Mesenteric fat pad (tissue), 1 donor: ENCODE results near the gene ZNF512. TPM values are rescaled to one million over a fixed set of nuclear protein-coding genes. Genes with fewer than 3 reads are reported as not detected.

Source experiments
- DNase-seq: peaks from one replicate; pipeline ENCODE4 v3.0.0-alpha.2; 2020; ENCODE audit warnings: low spot score
- total RNA-seq: library from RNA; stranded (reverse); fragmentation: NEBNext Ultra II Directional; extraction: Animal tissue kit (Norgen Biotek cat#: 25700); gene quantifications from one replicate; pipeline ENCODE4 v1.2.1, GENCODE V29; 2021
- donor health status: DM: yes; HTN: yes; CAD: no.

ZNF512 gene
- total RNA-seq, 1 donor from 2014 or later, result 16.6 TPM

DNA sequence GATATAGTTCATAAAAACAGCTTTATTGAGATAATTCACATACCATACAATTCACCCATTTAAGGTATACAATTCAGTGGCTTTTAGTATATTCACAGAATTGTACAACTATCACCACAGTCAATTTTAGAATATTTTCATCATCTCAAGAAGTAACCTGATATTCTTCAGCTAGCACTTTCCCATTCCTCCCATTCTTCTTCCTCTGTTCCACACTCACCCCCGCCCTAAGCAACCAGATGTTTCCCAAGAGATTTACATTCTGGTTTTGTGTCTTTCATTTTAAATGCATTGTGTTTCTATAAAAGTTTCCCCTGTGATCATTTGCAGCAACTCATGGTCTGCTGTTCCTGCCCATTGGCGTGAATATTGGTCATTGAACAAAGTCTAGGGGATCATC, 51.4 kb downstream of the ZNF512 start:
- DNase-seq, result no peak

DNA sequence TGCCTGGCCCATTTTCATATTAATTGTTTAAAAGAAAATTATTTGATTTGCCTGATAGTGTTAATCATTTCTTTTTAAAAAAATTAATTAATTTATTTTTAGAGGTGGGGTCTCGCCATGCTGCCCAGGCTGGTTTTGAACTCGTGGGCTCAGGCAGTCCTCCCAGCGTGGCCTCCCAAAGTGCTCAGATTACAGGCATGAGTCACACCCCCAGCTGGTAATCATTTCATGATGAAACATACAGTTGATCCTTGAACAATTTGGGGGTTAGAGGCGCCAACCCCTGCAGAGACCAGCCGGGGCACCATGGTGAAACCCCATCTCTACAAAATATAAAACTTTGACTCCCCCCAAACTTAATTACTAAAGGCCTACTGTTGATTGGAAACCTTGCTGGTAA, 53.9 kb downstream of the ZNF512 start:
- no peak for DNase-seq

DNA sequence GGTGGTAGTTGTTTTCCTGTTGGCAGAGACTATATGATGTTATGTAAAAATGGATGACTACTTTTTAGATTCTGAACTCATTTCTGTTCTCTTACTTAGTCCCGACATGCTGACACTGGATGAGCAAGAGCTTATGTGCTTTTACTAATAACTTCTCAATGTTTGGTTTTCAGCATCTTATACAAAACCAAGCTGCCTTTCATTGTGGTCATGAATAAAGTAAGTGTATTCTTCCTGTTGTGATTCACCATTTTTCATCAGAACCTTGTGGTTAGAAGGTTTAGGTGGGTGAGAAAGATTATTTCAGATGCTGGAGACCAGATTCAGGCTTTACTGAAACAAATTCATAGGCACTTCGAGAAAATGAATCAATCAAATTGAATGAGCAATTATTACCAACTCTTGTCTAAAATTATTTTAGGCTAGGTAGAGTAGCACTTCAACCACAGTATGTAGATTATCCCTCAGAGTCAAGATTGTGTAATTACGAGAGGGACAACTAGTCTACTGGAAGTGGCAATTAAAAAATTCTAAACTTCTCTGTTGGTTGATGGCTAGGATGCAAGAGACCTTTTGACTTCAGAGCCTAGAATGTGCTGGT, 55.3 kb downstream of the ZNF512 start:
- DNase-seq, result no peak

DNA sequence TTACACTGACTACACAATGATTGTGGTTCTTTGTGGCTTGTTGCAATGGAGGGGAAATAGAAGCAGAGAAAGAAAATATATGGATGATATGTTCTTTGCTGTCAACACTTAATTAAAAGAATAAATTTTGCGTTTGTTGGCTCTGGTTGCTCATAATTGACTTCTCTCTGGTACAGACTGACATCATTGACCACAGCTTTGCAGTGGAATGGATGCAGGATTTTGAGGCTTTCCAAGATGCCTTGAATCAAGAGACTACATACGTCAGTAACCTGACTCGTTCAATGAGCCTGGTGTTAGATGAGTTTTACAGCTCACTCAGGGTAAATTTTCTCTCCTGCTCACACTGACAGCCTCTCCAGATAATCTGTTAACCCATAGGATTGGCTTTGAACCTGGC, 55.9 kb downstream of the ZNF512 start:
- DNase-seq, result no peak

DNA sequence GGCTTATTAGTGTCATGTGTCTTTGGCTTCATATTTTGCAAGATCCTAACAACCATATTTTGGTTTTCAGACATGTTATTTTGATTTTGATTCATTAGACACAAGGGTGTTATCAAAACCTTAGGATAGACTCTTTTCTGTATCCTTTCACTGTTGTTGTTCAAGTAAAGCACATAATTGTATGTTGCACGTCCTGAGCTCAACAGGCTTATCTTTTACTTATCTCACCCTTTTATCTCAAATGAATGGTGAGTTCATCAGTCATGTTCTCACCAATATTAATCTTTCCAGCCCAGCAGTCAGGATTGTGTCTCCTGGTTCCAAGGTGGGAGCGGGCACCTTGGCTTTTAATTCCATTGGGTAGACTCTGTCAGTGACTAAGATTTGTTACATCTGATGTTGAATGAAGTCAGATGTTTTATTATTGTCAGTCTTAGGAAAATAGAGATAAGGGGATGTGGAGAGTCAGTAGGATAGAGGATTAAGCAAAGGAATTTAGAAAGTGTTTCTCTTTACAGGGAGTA, 57.9 kb downstream of the ZNF512 start:
- DNase-seq, result no peak

DNA sequence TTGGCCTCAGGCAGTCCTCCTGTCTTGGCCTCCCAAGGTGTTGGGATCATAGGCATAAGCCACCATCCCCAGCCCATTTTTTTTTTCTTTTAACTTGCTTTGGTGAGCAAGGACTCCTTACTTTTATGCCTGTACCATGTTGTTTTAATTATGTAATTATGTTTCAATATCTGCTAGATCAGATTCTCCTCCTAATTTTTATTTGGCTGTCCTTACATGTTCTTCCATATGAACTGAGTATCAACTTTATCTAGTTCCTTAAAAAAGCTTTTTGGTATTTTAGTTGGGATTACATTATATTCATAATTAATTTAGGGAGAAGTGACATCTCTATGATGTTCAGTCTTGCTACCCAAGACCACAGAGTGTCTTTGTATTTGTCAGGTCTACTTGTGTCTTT, 62.4 kb downstream of the ZNF512 start:
- DNase-seq, result no peak

DNA sequence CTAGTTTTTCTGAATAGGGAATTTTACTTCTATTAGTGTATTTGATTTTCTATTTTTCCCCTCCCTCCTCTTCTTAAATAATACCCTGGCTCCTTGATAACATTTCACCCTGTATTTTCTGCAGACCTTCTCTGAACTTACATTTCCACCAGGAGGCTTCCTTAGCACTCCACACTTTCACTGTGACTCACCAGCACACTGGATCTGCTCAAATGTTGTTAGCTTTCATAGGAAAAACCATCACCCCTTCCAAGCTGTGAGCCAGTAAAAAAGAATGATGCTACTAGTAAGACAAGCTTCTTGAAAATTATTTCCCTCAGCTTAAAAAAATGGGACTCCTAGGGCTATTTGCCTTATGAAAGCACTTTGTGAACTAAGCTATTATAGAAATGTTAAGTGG, 64.4 kb downstream of the ZNF512 start:
- DNase-seq, result no peak

DNA sequence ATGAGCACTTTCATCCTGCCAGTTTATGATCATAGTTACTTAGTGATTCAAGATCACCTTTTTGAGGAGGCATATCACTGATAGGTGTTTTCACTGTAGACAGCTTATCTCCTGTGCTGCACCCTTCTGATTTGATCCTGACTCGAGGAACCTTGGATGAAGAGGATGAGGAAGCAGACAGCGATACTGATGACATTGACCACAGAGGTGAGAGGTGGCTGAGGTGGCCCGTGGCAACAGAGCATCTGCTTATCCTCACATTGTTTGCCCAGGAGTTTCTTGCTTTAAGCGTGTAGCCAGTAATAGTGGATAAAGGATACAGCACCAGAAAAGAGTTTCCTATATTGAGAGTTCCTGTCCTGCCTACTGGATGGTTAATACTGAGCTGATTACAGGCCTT, 64.9 kb downstream of the ZNF512 start:
- no peak for DNase-seq

DNA sequence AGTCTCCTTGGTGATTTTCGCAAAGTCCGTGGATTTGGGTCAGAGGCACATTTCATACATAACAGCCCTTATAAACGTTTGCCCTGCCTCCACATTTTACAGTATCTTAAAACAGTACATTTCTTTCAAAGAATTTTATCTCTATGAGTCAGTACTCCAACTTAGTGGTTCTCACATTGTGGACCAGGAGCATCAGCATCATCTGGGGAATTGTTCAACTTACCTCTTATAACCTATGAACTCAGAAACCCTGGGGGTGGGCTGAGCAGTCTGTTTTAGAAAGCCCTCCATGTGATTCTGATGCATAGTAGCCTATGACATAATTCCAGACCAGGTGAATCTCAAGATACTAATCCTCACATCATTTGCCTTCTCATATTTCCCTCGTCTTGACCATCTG, 68.2 kb downstream of the ZNF512 start:
- DNase-seq, result no peak

DNA sequence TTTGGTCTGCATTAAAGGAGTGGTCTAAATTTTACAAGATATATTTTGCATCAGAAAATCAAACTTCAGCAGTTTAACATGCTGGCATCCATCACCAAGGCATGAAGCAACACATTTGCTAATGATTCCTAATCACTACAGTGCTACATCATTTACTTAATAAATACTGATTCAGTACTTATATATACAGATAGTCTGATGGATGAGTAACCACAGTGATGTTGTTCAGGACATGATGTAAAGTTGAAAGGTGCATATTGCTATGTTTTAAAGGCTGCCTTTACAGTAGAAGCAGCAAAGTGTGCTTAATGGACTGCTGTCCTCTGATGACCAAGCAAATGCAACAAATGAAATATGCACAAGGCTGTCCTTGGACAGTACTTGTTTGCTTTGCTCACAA, 69.5 kb downstream of the ZNF512 start:
- DNase-seq, result no peak

DNA sequence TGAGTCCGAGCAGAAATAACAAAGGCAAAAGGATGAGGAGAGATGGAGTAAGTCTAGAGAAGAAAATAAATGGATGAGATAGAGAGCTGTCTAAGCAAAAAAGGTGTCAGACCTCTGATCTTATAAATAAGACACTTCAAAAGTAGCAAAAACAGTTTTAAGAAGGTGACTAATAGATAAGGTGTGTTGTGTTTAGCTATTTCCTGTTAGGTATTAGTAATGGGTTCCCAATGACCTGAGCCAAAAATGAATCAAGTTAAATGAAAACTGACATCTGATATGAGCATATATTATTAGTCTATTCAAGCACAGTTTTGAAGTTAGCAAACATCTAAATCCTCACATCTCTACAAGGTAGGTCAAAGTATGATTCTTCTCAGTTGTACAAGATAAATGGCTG, 69.9 kb downstream of the ZNF512 start:
- DNase-seq, result no peak

DNA sequence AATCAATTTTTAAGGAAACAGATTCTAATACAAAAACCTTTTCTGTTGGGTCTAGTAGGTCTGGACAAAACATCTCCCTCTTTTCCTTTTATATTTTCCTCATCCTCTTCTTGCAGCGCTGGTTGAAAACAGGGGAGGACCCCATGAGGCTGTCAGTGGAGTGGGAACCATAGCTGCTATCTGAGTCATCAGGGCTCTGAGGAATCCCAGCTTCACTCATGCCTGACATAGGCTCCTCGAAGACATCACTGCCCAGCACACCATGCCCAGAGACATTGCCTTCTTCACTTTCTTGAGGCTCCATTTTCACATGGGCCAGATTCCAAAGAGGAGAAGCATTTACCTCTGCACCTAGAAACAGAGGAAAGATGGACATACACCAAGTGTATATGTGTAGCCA, 70.6 kb downstream of the ZNF512 start:
- no peak for DNase-seq

DNA sequence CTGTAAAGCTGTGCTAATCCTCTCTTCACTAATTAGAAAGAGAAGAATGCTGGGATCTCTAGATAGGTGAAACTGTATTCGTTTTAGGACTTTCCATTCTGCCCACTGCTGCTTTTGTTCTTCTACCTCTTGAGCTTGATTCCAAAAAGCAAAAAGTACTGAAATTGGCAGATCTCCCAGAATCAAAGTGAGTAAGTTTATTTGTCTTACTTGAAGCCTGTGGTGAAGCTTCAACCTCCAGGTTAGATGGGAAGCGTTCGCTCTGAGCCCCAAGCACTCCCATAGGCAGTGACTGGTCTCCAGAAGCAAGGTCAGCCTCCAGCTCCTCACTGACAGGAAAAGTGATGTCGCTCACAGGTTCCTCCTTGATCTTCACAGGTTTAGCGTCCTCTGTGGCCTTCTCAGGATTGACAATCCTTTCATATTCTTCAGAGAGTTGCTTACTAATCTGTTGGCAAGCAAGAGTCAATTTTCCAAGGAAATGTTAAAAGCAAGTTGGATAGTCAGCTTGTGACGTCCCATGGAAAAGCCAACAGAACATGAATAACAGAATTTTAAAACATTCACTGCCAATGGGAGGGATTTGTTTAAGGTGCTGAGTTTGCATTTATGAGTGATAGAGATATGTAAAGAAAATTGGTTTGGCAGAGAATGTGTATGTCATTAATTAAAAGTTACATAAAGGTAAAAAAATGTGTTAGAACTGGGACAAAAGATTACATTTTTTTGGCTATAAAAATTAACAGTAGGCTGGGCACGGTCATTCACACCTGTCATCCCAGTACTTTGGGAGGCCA, 72.5 kb downstream of the ZNF512 start:
- no peak for DNase-seq

DNA sequence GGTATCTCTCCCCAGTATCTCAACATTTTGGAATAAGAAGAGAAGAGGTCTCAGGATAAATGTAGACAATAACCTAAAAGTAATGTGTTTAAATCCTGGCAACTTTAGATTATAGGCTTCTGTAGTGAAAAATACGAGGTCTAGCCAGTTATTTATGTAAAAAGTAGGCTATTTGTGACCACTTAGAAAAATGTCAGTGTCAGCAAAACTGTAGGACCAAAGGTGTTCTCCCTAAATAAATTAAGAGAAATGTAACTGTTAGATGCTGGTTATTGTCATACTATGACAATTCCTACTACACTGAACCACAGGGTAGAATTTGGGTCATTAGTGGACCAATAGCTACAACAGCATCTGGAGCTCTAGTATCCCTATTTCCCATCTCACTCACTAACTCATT, 78.5 kb downstream of the ZNF512 start:
- no peak for DNase-seq

DNA sequence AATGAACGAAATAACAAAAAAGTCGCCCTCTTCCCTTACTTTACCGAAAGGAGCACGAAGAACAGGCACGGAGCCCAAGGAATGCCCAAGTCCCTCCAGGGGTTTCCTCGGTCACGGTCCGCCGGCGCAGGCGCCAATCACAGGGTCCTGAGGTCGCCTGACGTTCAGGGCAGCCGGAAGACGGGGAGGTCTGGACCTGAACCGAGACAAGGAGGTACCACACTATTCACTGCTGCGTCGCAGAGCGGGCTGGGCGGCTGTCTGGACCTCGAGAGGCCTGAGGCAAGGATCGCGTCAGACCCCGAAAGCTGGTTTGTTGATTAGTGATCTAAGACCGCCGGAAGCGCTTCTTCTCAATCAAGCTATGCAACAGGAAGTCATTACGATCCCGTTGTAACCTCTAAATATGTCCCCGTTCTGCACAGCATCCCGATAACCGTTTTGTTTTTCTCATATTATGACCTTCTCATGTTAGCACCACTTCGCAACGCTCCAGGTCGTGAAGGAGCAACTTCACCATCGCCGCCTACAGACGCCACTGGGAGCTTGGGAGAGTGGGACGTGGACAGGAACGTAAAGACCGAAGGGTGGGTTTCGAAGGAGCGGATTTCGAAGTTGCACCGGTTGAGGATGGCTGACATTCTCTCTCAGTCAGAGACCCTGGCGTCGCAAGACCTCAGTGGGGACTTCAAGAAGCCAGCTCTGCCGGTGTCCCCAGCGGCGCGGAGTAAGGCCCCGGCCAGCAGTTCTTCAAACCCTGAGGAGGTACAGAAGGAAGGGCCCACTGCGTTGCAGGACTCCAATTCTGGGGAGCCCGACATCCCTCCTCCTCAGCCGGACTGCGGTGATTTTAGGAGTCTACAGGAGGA, 80.7 kb downstream of the ZNF512 start, which contains the start of the genes SLC4A1AP and SUPT7L:
Gene SLC4A1AP, plus strand, starts transcription at position 605 of the 869 bp plus-strand sequence. Its CDS starts 26 bp downstream, at position 631.
Gene SUPT7L, minus strand, starts transcription at position 330 of the 869 bp plus-strand sequence. CDS start 1,422 bp downstream, outside the sequence.
- no peak for DNase-seq

DNA sequence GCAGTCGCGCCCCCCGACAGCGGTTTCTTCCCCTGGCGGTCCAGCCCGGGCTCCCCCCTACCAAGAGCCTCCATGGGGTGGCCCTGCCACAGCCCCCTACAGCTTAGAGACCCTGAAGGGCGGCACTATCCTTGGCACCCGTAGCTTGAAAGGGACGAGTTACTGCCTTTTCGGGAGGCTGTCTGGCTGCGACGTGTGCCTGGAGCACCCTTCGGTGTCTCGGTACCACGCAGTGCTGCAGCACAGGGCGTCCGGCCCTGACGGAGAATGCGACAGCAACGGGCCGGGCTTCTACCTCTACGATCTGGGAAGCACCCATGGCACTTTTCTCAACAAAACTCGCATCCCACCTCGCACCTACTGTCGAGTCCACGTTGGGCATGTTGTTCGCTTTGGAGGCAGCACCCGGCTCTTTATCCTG, 81.3 kb downstream of the ZNF512 start:
- DNase-seq, result no peak

DNA sequence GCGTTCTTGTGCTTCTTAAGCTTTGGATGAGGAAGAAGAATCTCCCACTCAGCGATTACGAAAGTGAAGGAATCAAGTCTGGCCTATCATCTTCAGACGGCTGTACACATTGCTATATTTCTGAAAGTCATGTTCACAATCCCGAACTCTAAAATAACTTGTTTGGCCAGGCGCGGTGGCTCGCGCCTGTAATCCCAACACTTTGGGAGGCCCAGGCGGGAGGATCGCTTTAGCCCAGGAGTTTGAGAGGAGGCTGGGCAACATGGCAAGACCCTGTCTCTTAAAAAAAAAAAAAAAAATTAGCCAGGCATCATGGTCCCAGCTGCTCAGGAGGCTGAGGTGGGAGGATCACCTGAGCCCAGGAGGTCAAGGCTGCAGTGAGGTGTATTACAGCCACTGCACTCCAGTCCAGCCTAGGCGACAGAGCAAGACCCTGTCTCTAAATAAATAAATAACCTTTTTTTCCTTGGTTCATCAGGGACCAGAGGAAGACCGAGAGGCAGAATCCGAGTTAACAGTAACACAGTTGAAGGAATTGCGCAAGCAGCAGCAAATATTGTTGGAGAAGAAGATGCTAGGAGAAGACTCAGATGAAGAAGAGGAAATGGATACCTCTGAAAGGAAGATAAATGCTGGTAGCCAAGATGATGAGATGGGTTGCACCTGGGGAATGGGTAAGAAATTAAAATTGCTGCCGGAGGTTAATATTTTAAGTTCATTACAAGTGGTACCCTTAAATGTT, 82.0 kb downstream of the ZNF512 start:
- no peak for DNase-seq

DNA sequence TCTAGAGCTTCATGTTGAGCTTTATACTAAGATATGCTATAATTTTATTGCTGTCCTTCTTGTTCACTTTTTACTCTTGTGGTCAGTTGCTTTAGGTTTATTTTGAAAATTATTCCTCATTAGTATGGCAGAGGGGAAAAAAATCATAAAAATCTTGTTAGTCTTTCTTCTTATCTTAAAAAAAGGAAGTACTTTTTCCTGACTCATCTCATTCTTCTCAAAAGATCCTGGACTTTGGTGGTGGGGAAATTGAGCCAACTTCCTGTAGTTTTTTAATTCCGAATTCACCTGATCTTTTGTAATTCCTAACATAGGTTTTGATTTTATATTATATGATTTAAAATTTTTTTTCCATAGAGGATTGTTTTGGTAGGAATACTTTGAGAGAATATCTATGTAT, 84.6 kb downstream of the ZNF512 start:
- no peak for DNase-seq

DNA sequence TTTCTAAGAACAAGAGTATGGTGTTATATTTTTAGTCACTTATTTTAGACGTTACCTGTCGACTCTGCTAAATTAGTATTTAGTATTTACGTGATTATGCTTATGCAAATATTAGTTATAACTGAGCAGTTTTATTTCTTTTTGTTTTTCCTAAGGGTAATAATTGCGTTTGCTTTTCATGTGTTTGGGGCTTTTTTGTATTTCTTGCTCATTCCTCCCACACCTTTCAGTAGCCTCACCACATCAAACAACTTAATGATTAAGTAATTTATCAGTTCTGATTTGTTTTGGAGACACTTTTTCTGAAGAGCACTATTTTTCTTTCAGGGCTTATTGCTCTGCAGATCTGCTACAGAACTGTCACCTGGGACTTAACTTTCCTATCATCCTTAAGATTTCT, 88.4 kb downstream of the ZNF512 start:
- no peak for DNase-seq
